Retina (tissue), 1 donor: Measurements from ENCODE around the gene ZNF486.
A peak's percentile ranks its signal among the peaks of the same experiment; 100 is the strongest.
"Not testable (repeated sequence)": the region's sequence is repeated elsewhere in the genome, so short reads cannot be mapped to it uniquely, and the experiment has no call there.

Source experiments
- DNase-seq: peaks from one replicate; pipeline ENCODE4 v3.0.0-alpha.2; 2016

ZNF486 gene

GRCh38 chr19:20167020-20167644, at the start of gene ZNF486:
Gene ZNF486 (plus strand): TSS chr19:20167214. CDS start chr19:20167331, 117 bp downstream.
- peak; percentile 94 for DNase-seq

- DNase-seq, result not testable (repeated sequence)
Measured at GRCh38 chr19:20118064-20118839, 48.8 kb upstream of the ZNF486 start.

- DNase-seq, result no peak
Measured at GRCh38 chr19:20124879-20125278, 42.1 kb upstream of the ZNF486 start.

DNA sequence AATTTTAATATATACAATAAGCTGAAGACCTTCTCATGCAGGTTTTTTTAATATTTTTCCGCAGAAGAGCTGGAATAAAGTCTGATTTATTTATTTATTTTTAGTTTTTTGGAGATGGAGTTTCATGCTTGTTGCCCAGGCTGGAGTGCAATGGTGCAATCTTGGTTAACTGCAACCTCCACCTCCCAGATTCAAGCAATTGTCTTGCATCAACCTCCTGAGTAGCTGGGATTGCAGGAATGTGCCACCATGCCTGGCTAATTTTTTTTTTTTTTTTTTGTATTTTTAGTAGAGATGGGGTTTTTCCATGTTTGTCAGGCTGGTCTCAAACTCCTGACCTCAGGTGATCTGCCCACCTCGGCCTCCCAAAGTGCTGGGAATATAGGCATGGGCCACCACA, 34.1 kb upstream of the ZNF486 start:
- not testable (repeated sequence) for DNase-seq

GRCh38 chr19:20137714-20138113, 29.3 kb upstream of the ZNF486 start:
- DNase-seq, result not testable (repeated sequence)

GRCh38 chr19:20151617-20152145, 15.3 kb upstream of the ZNF486 start:
- peak; percentile 18 for DNase-seq

- not testable (repeated sequence) for DNase-seq
Measured at GRCh38 chr19:20152506-20152905, 14.5 kb upstream of the ZNF486 start.

DNA sequence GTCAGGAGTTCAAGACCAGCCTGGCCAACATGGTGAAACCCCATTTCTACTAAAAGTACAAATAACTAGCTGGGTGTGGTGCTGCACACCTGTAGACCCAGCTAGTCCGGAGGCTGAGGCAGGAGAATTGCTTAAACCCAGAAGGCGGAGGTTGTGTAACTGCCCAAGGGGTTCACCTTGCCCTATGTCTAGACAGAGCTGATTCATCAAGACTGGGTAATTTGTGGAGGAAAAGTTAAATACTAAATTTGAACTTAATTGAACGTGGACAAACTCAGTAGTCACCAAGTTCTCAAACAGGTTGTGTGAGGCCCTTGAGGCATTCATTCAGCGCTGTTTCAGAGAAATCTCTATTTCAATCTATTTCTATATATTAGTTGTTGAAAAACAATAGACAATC, 13.7 kb upstream of the ZNF486 start:
- no peak for DNase-seq

DNA sequence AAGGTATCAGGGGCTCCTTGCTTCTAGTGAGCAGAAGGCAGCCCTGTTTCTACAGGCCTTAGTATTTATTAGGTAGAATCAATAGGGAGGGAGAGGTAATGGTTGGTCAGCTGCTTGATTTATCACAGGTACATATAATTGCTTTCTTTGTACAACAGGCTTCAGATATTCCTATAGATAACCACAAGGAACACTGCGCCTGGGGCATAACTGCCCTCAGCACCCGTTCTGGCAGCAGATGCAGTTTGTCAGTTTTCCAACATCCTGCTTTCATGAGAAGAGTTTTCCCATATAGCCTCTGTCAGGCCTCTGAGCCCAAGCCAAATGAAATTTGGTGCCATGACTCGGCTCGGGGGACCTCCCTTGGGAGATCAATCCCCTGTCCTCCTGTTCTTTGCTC, 12.4 kb upstream of the ZNF486 start:
- DNase-seq, result no peak

- no peak for DNase-seq
Measured at GRCh38 chr19:20162821-20163220, 4.2 kb upstream of the ZNF486 start.

DNA sequence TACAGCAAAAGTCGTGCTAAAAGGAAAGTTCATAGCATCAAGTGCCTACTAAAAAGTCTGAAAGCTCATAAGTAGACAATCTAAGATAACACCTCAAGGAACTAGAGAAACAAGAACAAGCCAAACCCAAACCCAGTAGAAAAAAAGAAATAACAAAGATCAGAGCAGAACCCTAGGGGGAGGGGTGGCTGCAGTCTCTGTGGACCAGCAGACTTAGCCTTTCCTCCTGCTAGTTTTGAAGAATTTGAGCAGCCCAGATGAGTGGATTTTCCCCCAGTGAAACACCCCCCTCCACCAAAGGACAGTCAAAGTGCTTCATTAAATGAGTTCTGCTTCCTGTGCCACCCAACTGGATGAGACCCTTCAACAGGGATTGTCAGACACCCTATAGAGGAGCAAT, 2.6 kb upstream of the ZNF486 start:
- no peak for DNase-seq

- DNase-seq, result no peak
Measured at GRCh38 chr19:20165971-20166592, 932 bp upstream of the ZNF486 start.

- DNase-seq, result no peak
Measured at GRCh38 chr19:20167651-20168122, 673 bp downstream of the ZNF486 start.

DNA sequence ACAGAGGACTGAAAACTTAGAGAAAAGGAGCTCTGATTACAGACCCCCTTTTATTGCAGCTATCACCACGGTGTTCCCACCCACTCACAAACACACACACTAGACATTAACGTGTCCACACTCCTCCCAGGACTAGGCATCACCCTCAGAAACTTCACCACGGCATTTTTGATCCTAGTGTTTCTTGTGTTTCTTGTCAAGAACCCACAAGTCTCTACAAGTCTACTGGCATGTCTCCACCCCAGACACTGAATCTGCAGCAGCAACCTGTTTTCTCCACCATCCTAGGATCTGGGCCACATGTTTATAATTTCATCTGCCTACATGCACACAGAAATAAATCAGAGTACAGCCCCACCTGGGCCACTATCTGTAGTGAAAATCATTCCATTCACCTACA, 4.3 kb downstream of the ZNF486 start:
- DNase-seq, result no peak

GRCh38 chr19:20175848-20176247, 8.8 kb downstream of the ZNF486 start:
- DNase-seq, result not testable (repeated sequence)

GRCh38 chr19:20179956-20180355, 12.9 kb downstream of the ZNF486 start:
- not testable (repeated sequence) for DNase-seq

DNA sequence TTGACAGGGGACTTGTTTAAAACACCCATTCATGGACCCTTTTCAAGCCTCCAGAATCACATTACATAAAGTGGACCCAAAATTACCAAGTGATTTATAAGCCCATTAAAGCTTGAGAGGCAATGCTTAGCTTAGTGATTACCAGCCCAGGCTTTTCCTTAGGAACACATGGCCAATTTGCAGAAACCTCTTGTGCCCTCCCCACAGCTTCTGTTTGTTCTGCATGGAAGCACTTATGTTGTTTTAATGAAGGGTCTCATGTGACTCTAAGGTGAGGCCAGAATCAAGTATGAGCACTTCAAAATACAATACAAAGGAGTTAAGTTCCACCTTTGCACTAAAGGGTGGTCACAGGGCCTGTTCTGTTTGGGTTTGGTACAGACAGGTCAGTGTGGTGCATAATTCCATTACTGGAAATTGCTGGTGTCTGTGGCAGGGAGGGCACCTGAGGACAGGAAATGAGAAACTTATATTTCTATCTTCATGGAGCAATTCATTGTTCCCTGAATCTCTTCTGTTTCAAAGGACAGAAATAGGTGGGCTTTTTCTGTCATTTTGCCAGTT, 15.3 kb downstream of the ZNF486 start:
- DNase-seq, result no peak

DNA sequence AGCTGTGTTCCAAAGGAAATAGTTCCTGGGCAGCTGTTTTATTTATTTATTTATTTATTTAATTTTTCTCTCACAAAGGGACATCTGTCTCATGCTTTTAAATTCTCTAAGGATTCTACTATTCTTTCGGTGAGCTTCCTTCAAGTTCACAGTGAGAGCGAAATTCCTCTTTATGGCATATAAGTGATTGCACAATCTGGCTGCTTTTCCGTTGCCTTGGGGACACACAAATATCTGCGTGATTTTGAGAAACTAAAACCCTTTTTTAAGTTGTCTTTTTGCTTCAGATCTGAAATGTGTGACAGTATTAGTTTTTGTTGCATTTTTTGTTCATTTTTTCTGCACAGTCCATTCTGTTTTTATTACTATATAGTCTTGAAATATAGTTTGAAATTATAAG, 19.2 kb downstream of the ZNF486 start:
- no peak for DNase-seq

DNA sequence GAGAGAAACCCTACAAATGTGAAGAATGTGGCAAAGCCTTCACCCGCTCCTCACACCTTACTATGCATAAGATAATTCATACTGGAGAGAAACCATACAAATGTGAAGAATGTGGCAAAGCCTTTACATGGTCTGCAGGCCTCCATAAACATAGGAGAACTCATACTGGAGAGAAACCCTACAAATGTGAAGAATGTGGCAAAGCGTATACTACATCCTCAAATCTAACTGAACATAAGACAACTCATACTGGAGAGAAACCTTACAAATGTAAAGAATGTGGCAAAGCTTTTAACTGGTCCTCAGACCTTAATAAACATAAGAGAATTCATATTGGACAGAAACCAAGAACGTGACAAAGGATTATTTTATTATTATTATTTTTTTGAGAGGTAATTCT, 30.7 kb downstream of the ZNF486 start:
- no peak for DNase-seq

- no peak for DNase-seq
Measured at GRCh38 chr19:20209051-20209450, 42.0 kb downstream of the ZNF486 start.

DNA sequence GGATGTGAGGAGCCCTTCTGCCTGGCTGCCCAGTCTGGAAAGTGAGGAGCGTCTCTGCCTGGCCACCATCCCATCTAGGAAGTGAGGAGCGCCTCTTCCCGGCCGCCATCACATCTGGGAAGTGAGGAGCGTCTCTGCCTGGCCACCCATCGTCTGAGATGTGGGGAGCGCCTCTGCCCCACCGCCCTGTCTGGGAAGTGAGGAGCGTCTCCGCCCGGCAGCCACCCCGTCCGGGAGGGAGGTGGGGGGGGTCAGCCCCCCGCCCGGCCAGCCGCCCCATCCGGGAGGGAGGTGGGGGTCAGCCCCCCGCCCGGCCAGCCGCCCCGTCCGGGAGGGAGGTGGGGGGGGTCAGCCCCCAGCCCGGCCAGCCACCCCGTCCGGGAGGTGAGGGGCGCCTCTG, 47.4 kb downstream of the ZNF486 start:
- not testable (repeated sequence) for DNase-seq

DNA sequence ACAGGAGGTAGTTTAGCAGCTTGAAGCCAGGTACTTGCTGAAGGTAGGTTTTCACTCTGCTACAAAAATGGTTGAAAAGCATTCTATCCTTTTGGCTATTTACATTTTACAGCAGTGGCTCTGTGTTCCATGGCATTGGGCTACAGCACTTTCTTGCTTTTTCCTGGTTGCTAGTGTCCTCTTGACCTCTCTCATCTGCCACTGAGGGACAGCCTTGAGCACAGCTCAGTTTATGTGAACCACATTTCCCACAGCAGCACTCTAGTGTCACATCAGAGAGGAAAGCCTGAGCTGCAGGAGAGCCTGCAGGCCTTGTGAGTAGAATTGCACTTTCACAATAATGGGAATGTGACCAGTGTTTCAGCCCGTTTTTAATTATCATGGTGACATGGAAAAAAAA, 54.6 kb downstream of the ZNF486 start:
- DNase-seq, result not testable (repeated sequence)

- no peak for DNase-seq
Measured at GRCh38 chr19:20233105-20233504, 66.1 kb downstream of the ZNF486 start.
